ENCODE results near the gene FAM209A.

DNA sequence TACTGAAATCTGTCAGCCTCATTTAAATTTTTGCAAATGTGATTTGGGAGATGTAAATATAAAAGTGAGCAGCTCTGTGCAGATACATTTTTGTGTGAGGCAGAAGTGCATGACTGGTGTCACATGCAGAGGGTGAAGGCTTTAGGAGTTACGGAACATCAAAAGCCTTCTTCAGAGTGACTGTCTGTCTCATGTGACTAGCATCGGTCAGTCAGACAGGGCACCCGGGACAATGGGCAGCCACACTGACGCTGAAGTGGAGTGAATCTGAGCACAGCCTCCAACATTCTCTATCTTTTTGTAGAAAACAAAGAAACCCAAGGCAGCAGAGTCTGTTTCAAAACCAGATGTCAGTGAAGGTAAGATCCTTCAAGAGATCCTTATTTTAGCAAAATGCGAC is 7.9 kb upstream of the FAM209A start:
- TF ChIP-seq, protein P1, sequence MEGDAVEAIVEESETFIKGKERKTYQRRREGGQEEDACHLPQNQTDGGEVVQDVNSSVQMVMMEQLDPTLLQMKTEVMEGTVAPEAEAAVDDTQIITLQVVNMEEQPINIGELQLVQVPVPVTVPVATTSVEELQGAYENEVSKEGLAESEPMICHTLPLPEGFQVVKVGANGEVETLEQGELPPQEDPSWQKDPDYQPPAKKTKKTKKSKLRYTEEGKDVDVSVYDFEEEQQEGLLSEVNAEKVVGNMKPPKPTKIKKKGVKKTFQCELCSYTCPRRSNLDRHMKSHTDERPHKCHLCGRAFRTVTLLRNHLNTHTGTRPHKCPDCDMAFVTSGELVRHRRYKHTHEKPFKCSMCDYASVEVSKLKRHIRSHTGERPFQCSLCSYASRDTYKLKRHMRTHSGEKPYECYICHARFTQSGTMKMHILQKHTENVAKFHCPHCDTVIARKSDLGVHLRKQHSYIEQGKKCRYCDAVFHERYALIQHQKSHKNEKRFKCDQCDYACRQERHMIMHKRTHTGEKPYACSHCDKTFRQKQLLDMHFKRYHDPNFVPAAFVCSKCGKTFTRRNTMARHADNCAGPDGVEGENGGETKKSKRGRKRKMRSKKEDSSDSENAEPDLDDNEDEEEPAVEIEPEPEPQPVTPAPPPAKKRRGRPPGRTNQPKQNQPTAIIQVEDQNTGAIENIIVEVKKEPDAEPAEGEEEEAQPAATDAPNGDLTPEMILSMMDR (IDR thresholded peaks at IDR 0.05; ENCODE audit: low read length): no peak
- TF ChIP-seq EZH2phosphoT487 (IDR thresholded peaks at IDR 0.05; ENCODE audit: low read length): no peak
